ENCODE measurements around the gene ASCC3. TPM values are rescaled to one million over a fixed set of nuclear protein-coding genes. Genes with fewer than 3 reads are reported as not detected.

Gene ASCC3
- total and polyA plus RNA-seq, 4 donors = 12.8 to 32.7 (median 16.4) TPM

- TF ChIP-seq FOXA1 (IDR thresholded peaks at IDR 0.05) (no peak), FOXA2 (IDR thresholded peaks at IDR 0.05) (no peak), TAF1 (conservative IDR thresholded peaks at IDR 0.05) (no peak)
- TF ChIP-seq, protein P1, sequence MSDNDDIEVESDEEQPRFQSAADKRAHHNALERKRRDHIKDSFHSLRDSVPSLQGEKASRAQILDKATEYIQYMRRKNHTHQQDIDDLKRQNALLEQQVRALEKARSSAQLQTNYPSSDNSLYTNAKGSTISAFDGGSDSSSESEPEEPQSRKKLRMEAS (IDR thresholded peaks at IDR 0.05) = no peak
Measured at GRCh38 chr6:100724222-100724621, 156.9 kb downstream of the ASCC3 start (continued).

DNA sequence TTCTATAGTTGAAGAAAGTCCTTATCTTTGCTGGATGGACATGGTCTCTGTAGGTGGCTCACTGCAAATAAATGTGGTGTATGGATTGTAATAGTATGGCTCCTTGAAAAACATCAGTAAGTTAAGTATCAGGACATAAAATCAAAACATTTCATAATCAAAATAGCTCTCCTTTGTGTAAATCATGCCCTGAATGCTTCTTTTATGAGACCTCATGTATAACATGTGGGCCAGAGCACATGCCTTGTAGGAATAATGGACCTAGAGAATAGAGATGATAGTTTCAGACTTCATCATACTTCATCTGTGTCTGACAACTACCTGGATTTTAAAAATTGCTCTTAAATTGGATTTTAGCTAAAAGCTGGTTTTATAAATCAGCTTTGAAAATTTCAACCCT lies 159.9 kb downstream of the ASCC3 start:
- Histone ChIP-seq H3K27ac (ENCODE audit: low read depth in 1 of 2, low read length in 2 of 2) (no peak overlapping the region), H3K4me3 (ENCODE audit: low read depth in 1 of 3, low read length in 3 of 3) (no peak overlapping the region), H3K36me3 (ENCODE audit: control insufficient read depth in 4 of 4, insufficient read depth in 3 of 4, low read depth in 1 of 4, low read length in 3 of 4) (peaks cover 0 to 2% (median under 1%) of the 10 kb centered on the region in 4 donors), H3K9ac (ENCODE audit: low read depth in 1 of 2, low read length in 2 of 2) (no peak overlapping the region), H3K27me3 (ENCODE audit: control insufficient read depth in 4 of 4, insufficient read depth in 4 of 4, low read length in 3 of 4) (no peaks in the 10 kb centered on the region), H3K4me1 (ENCODE audit: control insufficient read depth in 4 of 4, insufficient read depth in 4 of 4, low read length in 3 of 4) (peaks cover 0 to 5% (median 0%) of the 10 kb centered on the region in 4 donors), H3K9me3 (ENCODE audit: control insufficient read depth in 4 of 4, low read length in 3 of 4) (no peaks in the 10 kb centered on the region)
- DNase-seq (ENCODE audit: low spot score) = no peak
- TF ChIP-seq EGR1 (IDR thresholded peaks at IDR 0.05; ENCODE audit: low read depth in 2 of 2) (no peak), RAD21 (IDR thresholded peaks at IDR 0.05) (no peak)
- TF ChIP-seq, protein P2, sequence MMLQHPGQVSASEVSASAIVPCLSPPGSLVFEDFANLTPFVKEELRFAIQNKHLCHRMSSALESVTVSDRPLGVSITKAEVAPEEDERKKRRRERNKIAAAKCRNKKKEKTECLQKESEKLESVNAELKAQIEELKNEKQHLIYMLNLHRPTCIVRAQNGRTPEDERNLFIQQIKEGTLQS (IDR thresholded peaks at IDR 0.05) = no peak

DNA sequence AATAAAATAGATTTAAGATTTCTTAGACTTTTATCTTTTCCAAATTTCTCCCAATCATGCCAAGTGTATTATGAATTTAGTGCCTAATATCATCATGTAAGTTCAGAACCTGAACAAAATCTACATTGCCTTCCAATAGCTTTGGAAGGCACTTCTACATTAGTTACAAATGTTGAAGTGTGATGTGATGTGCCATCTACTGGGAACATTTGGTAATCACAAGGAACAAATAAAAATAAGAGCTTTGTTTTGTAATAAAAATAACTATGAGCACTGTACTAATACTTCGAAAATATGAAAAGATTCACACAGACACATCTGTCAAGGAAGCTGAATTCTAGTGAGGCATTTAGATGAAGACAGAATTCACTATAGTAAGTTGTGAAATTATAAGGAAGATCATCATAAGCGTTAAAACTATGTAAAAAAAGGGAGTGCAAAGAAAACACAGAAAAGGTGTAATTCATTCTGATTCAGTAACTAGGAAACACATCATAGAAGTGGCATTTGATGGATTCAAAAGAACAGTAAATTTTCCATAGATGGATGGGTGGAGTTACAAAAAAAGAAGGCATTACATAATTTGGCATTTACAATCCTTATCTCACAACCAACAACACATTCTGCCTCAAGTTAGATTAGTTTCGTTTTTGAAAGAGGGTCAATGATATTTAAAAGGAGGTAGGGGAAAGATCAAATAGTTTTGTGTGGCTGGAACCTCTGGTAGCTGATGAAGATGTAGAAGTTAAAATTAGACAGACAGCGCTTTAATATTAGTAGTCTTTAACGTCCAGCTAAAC lies 161.0 kb downstream of the ASCC3 start:
- 40% methylated on average over 5 of the region's 5 CpGs for WGBS
- H3K9ac ChIP-seq (ENCODE audit: low read depth in 1 of 2, low read length in 2 of 2) = peak overlapping the region in 1 of 2 donors; percentile 78
- H3K36me3 ChIP-seq (ENCODE audit: control insufficient read depth in 4 of 4, insufficient read depth in 3 of 4, low read depth in 1 of 4, low read length in 3 of 4) = peaks cover 0 to 2% (median under 1%) of the 10 kb centered on the region in 4 donors
- TF ChIP-seq, protein P2 (IDR thresholded peaks at IDR 0.05) = no peak
- TF ChIP-seq FOXA1 (IDR thresholded peaks at IDR 0.05) (no peak), CTCF (IDR thresholded peaks at IDR 0.05; ENCODE audit: low read depth, low read length, missing input control) (peak; percentile 49), EGR1 (IDR thresholded peaks at IDR 0.05; ENCODE audit: low read depth in 2 of 2) (no peak), HNF4A (conservative IDR thresholded peaks at IDR 0.05) (no peak), RAD21 (IDR thresholded peaks at IDR 0.05) (peak; percentile 69 to 79)
- H3K4me1 ChIP-seq (ENCODE audit: control insufficient read depth in 4 of 4, insufficient read depth in 4 of 4, low read length in 3 of 4) = peaks cover 0 to 5% (median 0%) of the 10 kb centered on the region in 4 donors
- H3K27ac ChIP-seq (ENCODE audit: low read depth in 1 of 2, low read length in 2 of 2) = peak overlapping the region; percentile 31 to 54
- H3K27me3 ChIP-seq (ENCODE audit: control insufficient read depth in 4 of 4, insufficient read depth in 4 of 4, low read length in 3 of 4) = no peaks in the 10 kb centered on the region
- no peaks in the 10 kb centered on the region for H3K9me3 ChIP-seq (ENCODE audit: control insufficient read depth in 4 of 4, low read length in 3 of 4)
- no peak for DNase-seq (ENCODE audit: low spot score)
- peak overlapping the region; percentile 14 to 77 (median 75) for H3K4me3 ChIP-seq (ENCODE audit: low read depth in 1 of 3, low read length in 3 of 3)

DNA sequence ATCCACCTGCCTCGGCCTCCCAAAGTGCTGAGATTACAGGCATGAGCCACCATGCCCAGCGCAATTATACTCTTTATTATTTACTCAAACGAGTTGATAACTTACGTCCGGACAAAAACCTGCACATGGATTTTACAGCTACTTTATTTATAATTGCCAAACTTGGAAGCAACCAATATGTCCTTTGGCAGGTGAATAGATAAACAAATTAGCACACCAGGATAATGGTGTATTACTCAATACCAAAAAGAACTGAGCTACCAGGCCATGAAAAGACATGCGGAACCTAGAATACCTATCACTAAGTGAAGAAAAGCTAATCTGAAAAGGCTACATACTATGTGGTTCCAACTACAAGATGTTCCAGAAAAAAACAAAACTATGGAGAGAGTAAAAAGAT lies 168.1 kb downstream of the ASCC3 start:
- H3K9me3 ChIP-seq (ENCODE audit: control insufficient read depth in 4 of 4, low read length in 3 of 4) = no peaks in the 10 kb centered on the region
- no peak overlapping the region for H3K9ac ChIP-seq (ENCODE audit: low read depth in 1 of 2, low read length in 2 of 2)
- no peak overlapping the region for H3K27ac ChIP-seq (ENCODE audit: low read depth in 1 of 2, low read length in 2 of 2)
- WGBS = 50% methylated on average over 6 of the region's 6 CpGs
- no peaks in the 10 kb centered on the region for H3K27me3 ChIP-seq (ENCODE audit: control insufficient read depth in 4 of 4, insufficient read depth in 4 of 4, low read length in 3 of 4)
- peaks cover 0 to 3% (median 0%) of the 10 kb centered on the region in 4 donors for H3K4me1 ChIP-seq (ENCODE audit: control insufficient read depth in 4 of 4, insufficient read depth in 4 of 4, low read length in 3 of 4)
- DNase-seq (ENCODE audit: low spot score) = no peak
- TF ChIP-seq FOXA2 (IDR thresholded peaks at IDR 0.05) (no peak), RAD21 (IDR thresholded peaks at IDR 0.05) (no peak), GABPA (IDR thresholded peaks at IDR 0.05 in 1 of 2, conservative IDR thresholded peaks at IDR 0.05 in 1 of 2) (no peak), HNF4G (IDR thresholded peaks at IDR 0.05) (no peak), NR2F2 (IDR thresholded peaks at IDR 0.05) (no peak), FOXA1 (IDR thresholded peaks at IDR 0.05) (no peak)
- H3K36me3 ChIP-seq (ENCODE audit: control insufficient read depth in 4 of 4, insufficient read depth in 3 of 4, low read depth in 1 of 4, low read length in 3 of 4) = peaks cover 0 to 2% (median 0%) of the 10 kb centered on the region in 4 donors
- H3K4me3 ChIP-seq (ENCODE audit: low read depth in 1 of 3, low read length in 3 of 3) = no peak overlapping the region

All from liver (tissue), 9 donors.